Chondrocyte (in vitro differentiated cells): ENCODE data around the gene CTR9. TPM values are rescaled to one million over a fixed set of nuclear protein-coding genes. Genes with fewer than 3 reads are reported as not detected.

Experiments
- DNase-seq: peaks from one replicate; pipeline ENCODE4 v3.0.0; 2021; ENCODE audit warnings: mixed read lengths, low spot score
- H3K27ac Mint-ChIP-seq: one replicate; pipeline ENCODE4 v1.8.0; 2021; ENCODE audit warnings: mild to moderate bottlenecking, moderate library complexity, mixed read lengths; ENCODE audit not compliant: unreplicated experiment
- H3K27me3 Mint-ChIP-seq: 2 replicates; pipeline ENCODE4 v1.8.0; 2021; ENCODE audit warnings: low read depth, mixed read lengths
- H3K36me3 Mint-ChIP-seq: 2 replicates; pipeline ENCODE4 v1.8.0; 2021; ENCODE audit warnings: low read depth, mixed read lengths
- H3K4me1 Mint-ChIP-seq: 2 replicates; pipeline ENCODE4 v1.8.0; 2021; ENCODE audit warnings: low read depth, mild to moderate bottlenecking, mixed read lengths
- H3K4me3 Mint-ChIP-seq: one replicate; pipeline ENCODE4 v1.8.0; 2021; ENCODE audit warnings: mild to moderate bottlenecking, moderate library complexity, mixed read lengths; ENCODE audit not compliant: unreplicated experiment
- H3K9me3 Mint-ChIP-seq: 2 replicates; pipeline ENCODE4 v1.8.0; 2021; ENCODE audit warnings: low read depth, mixed read lengths
- total RNA-seq: library from RNA; stranded (reverse); gene quantifications from 3 replicates; pipeline ENCODE4 v1.2.1, GENCODE V29; 2021
- TF ChIP-seq, protein P1 (sequence below): fragments of 200-600 bp; sonication (generic); IDR thresholded peaks from 2 replicates; pipeline ENCODE4 v1.5.0; 2021; ENCODE audit warnings: antibody characterized with exemption, mild to moderate bottlenecking, moderate library complexity

CTR9 gene
- total RNA-seq, 1 donor from 2014 or later, result 24.7 TPM

DNA sequence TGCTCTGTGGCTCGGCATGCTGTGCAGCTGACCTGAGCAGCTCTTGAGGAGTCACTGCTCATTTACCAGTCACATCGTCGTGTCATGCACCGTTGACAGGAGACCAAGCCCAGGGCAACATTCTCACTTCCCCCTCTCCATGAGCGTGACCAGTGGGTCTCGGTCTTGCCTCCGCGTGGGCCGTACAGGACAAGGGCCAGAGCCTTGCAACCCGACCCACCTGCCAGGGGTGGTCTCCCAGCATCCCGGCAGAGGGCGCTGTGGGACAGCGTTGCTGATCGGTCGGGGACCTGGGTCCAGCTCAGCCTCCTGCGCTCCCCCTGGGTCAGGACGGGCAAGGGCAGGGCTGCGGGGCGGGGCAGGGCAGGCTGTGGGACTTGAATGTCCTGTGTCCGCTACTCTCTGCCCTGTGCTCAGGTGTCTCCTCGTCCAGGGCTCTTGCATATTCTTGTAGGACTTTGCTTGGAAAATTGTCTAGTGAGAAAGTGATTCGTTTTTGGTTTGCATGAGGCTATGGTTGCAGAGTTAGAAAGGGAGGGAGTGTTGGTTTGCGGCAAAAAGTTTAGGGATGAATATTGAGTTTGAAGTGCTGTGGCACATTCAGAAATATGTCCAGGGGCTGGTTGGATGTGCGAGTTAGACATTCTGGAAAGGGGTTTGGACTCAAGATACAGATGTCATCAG is 41.5 kb downstream of the CTR9 start:
- Mint-ChIP-seq H3K9me3 (no peaks in the 10 kb centered on the region), H3K4me3 (no peak overlapping the region), H3K36me3 (peaks cover 10% of the 10 kb centered on the region), H3K27me3 (no peaks in the 10 kb centered on the region), H3K4me1 (peaks cover 4% of the 10 kb centered on the region), H3K27ac (no peak overlapping the region)
- peak; percentile 97 for DNase-seq
- TF ChIP-seq, protein P1, sequence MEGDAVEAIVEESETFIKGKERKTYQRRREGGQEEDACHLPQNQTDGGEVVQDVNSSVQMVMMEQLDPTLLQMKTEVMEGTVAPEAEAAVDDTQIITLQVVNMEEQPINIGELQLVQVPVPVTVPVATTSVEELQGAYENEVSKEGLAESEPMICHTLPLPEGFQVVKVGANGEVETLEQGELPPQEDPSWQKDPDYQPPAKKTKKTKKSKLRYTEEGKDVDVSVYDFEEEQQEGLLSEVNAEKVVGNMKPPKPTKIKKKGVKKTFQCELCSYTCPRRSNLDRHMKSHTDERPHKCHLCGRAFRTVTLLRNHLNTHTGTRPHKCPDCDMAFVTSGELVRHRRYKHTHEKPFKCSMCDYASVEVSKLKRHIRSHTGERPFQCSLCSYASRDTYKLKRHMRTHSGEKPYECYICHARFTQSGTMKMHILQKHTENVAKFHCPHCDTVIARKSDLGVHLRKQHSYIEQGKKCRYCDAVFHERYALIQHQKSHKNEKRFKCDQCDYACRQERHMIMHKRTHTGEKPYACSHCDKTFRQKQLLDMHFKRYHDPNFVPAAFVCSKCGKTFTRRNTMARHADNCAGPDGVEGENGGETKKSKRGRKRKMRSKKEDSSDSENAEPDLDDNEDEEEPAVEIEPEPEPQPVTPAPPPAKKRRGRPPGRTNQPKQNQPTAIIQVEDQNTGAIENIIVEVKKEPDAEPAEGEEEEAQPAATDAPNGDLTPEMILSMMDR, result peak; percentile 96

DNA sequence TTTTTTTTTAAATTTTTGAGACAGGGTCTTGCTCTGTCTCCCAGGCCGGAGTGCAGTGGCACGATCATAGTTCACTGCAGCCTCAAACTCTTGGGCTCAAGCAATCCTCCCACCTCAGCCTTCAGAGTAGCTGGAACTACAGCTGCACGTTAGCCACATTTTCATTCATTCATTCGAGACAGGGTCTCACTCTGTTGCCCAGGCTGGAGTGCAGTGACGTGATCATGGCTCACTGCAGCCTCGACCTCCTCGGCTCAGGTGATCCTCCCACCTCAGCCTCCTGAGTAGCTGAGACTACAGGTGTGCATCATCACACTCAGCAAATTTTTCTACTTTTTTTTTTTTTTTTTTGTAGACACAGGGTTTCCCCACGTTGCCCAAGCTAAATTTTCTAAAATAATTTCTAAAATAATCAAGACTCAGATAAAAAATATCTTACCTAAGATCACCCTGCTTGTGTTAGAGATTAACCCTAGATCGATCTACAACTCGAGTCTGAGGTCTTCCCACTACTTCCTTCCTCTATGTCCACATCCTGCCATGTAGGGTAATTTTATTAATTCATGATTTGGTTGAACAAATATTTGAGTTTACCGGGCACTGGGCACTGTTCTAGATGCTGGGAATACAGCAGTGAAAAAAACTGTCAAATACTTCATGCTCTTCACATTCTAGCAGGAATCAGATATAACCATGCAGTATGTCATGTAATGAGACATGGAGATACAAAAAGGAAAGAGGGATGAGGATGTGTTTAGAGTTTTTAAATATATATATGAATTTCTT is 42.6 kb downstream of the CTR9 start:
- Mint-ChIP-seq H3K4me3 (no peak overlapping the region), H3K27me3 (no peaks in the 10 kb centered on the region), H3K27ac (no peak overlapping the region), H3K4me1 (peaks cover 4% of the 10 kb centered on the region), H3K9me3 (no peaks in the 10 kb centered on the region), H3K36me3 (peaks cover 13% of the 10 kb centered on the region)
- DNase-seq, result no peak
- TF ChIP-seq, protein P1, result no peak

DNA sequence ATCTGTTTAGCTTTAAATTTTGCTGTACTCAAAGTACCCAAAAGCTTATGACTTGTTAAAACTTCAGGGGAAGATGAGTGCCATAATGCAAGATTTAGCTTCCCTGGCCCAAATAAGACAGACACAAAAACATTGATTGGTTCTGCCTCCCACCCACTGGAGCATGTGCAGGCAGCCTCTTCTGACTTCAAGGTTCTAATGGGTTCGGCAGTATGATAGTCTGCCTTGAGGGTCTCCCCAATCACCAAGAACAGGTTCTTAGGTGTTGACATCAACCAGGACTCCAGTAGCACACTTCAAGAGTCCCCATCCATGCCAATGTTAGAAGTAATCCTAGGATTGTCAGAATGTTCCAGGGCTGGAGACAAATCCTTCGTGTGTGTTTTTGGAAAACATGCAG is 45.1 kb downstream of the CTR9 start:
- no peak overlapping the region for H3K27ac Mint-ChIP-seq
- H3K9me3 Mint-ChIP-seq, result no peaks in the 10 kb centered on the region

DNA sequence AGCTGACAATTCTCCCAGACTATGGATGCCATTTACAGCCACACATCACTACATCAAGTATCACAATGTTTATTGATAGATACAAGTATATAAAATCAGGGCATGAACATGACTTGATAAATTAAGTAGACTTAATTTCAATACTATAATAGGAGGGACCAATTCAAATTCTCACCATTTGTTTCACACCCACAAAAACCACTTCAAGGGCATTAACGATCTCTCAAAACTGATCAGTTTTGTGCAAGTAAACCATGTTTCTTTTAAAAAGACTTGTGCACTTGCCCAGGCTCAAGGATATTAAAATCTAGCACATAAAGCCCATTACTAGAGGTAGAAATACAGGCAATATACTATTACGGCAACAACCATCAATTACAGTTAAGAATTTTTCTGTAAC is 46.0 kb downstream of the CTR9 start:
- no peak for DNase-seq
- Mint-ChIP-seq H3K27me3 (no peaks in the 10 kb centered on the region), H3K27ac (no peak overlapping the region), H3K36me3 (peaks cover 42% of the 10 kb centered on the region), H3K4me3 (no peak overlapping the region), H3K9me3 (no peaks in the 10 kb centered on the region), H3K4me1 (peaks cover 17% of the 10 kb centered on the region)
- TF ChIP-seq, protein P1, result no peak

More for the DNA sequence above, 45.1 kb downstream of the CTR9 start:
- Mint-ChIP-seq H3K4me1 (peaks cover 9% of the 10 kb centered on the region), H3K4me3 (no peak overlapping the region), H3K36me3 (peaks cover 35% of the 10 kb centered on the region), H3K27me3 (no peaks in the 10 kb centered on the region)
- no peak for DNase-seq
- TF ChIP-seq, protein P1, result no peak

DNA sequence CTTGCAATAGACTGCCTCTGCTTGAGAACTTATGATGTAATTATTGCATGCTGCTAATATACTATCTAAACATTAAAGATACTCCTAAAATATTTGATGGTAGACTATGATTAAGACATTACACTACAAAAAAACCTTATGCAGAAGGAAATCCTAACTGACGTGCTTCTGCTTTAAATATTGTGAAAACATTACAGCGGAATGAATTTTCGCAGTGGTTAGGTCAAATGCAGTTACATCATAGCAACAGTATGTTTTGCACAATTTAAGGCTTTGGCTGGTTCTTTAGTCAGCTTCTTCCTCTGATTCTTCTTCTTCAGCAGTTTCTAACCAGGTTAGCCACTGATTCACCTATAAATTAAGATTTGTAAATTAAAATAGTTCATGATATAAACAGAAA is 46.5 kb downstream of the CTR9 start:
- TF ChIP-seq, protein P1, result no peak
- no peak for DNase-seq
- Mint-ChIP-seq H3K27ac (no peak overlapping the region), H3K4me3 (no peak overlapping the region), H3K36me3 (peaks cover 45% of the 10 kb centered on the region), H3K4me1 (peaks cover 20% of the 10 kb centered on the region), H3K27me3 (no peaks in the 10 kb centered on the region), H3K9me3 (no peaks in the 10 kb centered on the region)
